COR-L47 (cell line): ENCODE data around the gene IRGQ.
"Not testable (repeated sequence)": the region's sequence is repeated elsewhere in the genome, so short reads cannot be mapped to it uniquely, and the experiment has no call there.

ENCODE experiments used
- DNase-seq: peaks from one replicate; lab custom pipeline; 2025; lab: John Stamatoyannopoulos, UW

Gene IRGQ

GRCh38 chr19:43595999-43596841 is at the start of gene IRGQ, which contains the start of gene ZNF576:
Gene IRGQ (minus strand): TSS chr19:43596134. CDS start chr19:43595338, 796 bp downstream.
Gene ZNF576 (plus strand): TSS chr19:43596595. CDS start chr19:43597109, 514 bp downstream.
- DNase-seq, result peak; percentile 100

GRCh38 chr19:43644181-43644580 is 48.2 kb upstream of the IRGQ start:
- DNase-seq, result no peak

- DNase-seq, result peak; percentile 56
Observed at GRCh38 chr19:43643326-43643725, 47.4 kb upstream of the IRGQ start.

- no peak for DNase-seq
Observed at GRCh38 chr19:43642531-43642930, 46.6 kb upstream of the IRGQ start.

- no peak for DNase-seq
Observed at GRCh38 chr19:43641333-43641732, 45.4 kb upstream of the IRGQ start.

GRCh38 chr19:43640424-43640757 is 44.5 kb upstream of the IRGQ start:
- no peak for DNase-seq

GRCh38 chr19:43639519-43640423 is 43.8 kb upstream of the IRGQ start, which contains the start of gene CADM4:
Gene CADM4 (minus strand): TSS chr19:43639850. CDS start chr19:43639790, 60 bp downstream.
- DNase-seq, result peak; percentile 46

- no peak for DNase-seq
Observed at GRCh38 chr19:43638995-43639518, 43.1 kb upstream of the IRGQ start.

GRCh38 chr19:43638214-43638994 is 42.5 kb upstream of the IRGQ start:
- DNase-seq, result no peak

- DNase-seq, result no peak
Observed at GRCh38 chr19:43636121-43636683, 40.3 kb upstream of the IRGQ start.

- DNase-seq, result not testable (repeated sequence)
Observed at GRCh38 chr19:43635561-43635940, 39.6 kb upstream of the IRGQ start.

- DNase-seq, result no peak
Observed at GRCh38 chr19:43634872-43635560, 39.1 kb upstream of the IRGQ start.

GRCh38 chr19:43634506-43634871 is 38.6 kb upstream of the IRGQ start:
- no peak for DNase-seq

- DNase-seq, result no peak
Observed at GRCh38 chr19:43634068-43634467, 38.1 kb upstream of the IRGQ start.

- no peak for DNase-seq
Observed at GRCh38 chr19:43633520-43633919, 37.6 kb upstream of the IRGQ start.

- no peak for DNase-seq
Observed at GRCh38 chr19:43631491-43631890, 35.6 kb upstream of the IRGQ start.

- no peak for DNase-seq
Observed at GRCh38 chr19:43628646-43629326, 32.9 kb upstream of the IRGQ start.

GRCh38 chr19:43626838-43627237 is 30.9 kb upstream of the IRGQ start:
- no peak for DNase-seq

GRCh38 chr19:43625918-43626579 is 30.1 kb upstream of the IRGQ start:
- DNase-seq, result no peak

- DNase-seq, result no peak
Observed at GRCh38 chr19:43624933-43625332, 29.0 kb upstream of the IRGQ start.
